Osteoblast (primary cell): ENCODE results near the gene LSMEM2. TPM values are rescaled to one million over a fixed set of nuclear protein-coding genes. Genes with fewer than 3 reads are reported as not detected.

Source experiments
- DNase-seq: peaks from one replicate; pipeline ENCODE4 v3.0.0; 2011; ENCODE audit warnings: low spot score, mixed read lengths; ENCODE audit not compliant: insufficient read length; ENCODE audit errors: missing footprints
- H2AFZ ChIP-seq: 2 replicates; pipeline ENCODE4 v1.6.0; 2011; ENCODE audit warnings: mild to moderate bottlenecking, low read length
- H3K27ac ChIP-seq: 2 replicates; pipeline ENCODE4 v1.5.1; 2011; ENCODE audit warnings: mild to moderate bottlenecking, low read depth, low read length, moderate library complexity
- H3K27me3 ChIP-seq: 2 replicates; pipeline ENCODE4 v1.6.0; 2012; ENCODE audit warnings: mild to moderate bottlenecking, control low read depth, inconsistent platforms, low read length, moderate library complexity; ENCODE audit not compliant: insufficient read depth
- H3K36me3 ChIP-seq: 2 replicates; pipeline ENCODE4 v1.5.1; 2011; ENCODE audit warnings: mild to moderate bottlenecking, low read length, control low read depth, moderate library complexity; ENCODE audit not compliant: insufficient read depth
- H3K4me1 ChIP-seq: 2 replicates; pipeline ENCODE4 v1.5.1; 2011; ENCODE audit warnings: mild to moderate bottlenecking, low read length, control low read depth, moderate library complexity; ENCODE audit not compliant: insufficient read depth
- H3K4me2 ChIP-seq: 2 replicates; pipeline ENCODE4 v1.6.0; 2011; ENCODE audit warnings: mild to moderate bottlenecking, low read length; ENCODE audit not compliant: insufficient read depth
- H3K4me3 ChIP-seq: fragments of 200-600 bp; sonication (generic); 3 replicates; pipeline ENCODE4 v1.5.1; 2012; ENCODE audit warnings: mild to moderate bottlenecking, low read length, inconsistent platforms; ENCODE audit not compliant: insufficient read depth
- H3K79me2 ChIP-seq: 2 replicates; pipeline ENCODE4 v1.6.0; 2012; ENCODE audit warnings: mild to moderate bottlenecking, low read length, control low read depth, inconsistent platforms; ENCODE audit not compliant: insufficient read depth
- H3K9me3 ChIP-seq: 2 replicates; pipeline ENCODE4 v1.5.1; 2011; ENCODE audit warnings: low read depth, low read length, control low read depth
- H4K20me1 ChIP-seq: 2 replicates; pipeline ENCODE4 v1.6.0; 2012; ENCODE audit warnings: mild to moderate bottlenecking, low read length, control low read depth; ENCODE audit not compliant: insufficient read depth
- total RNA-seq: library from RNA; depleted of rRNA; stranded (reverse); fragments of >200 nt; gene quantifications from 2 replicates; pipeline ENCODE4 v1.2.3, GENCODE V29; 2012
- TF ChIP-seq, protein P1 (sequence below): IDR thresholded peaks from 2 replicates; pipeline ENCODE4 v1.5.1; 2011; ENCODE audit warnings: mild to moderate bottlenecking, low read depth, low read length, moderate library complexity; ENCODE audit errors: extremely low read depth

LSMEM2 gene
- total RNA-seq, 1 donor = not detected

DNA sequence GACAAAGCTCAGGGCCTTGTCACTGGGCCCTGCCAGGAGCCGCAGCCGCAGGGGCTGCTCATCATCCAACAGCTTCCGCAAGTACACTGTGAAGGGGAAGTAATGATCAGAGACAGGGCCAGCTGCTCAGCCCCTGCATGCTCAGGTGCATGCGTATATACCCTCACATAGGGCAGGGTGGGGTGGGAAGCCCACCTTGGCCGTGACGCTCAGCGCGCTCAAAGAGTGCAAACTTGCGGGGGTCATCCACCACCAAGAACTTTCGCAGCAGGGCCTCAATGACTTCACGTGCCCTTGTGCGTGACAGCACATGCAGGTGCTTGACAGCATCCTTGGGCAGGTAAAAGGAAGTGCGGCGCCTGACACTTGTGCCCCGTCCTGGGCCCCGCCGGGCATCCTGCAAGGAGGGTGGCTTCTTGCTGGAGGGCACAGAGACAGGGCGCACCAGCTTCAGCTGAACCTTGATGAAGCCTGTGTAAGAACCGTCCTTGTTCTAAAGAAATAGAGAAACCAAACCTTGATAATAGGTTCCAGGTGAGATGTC lies 52.5 kb downstream of the LSMEM2 start:
- DNase-seq = no peak
- Histone ChIP-seq H3K4me1 (peaks cover 47% of the 10 kb centered on the region), H3K27ac (no peak overlapping the region), H2AFZ (no peak overlapping the region), H3K4me2 (no peak overlapping the region), H3K27me3 (no peaks in the 10 kb centered on the region), H3K36me3 (peaks cover 36% of the 10 kb centered on the region), H3K79me2 (peaks cover 83% of the 10 kb centered on the region), H4K20me1 (peaks cover 53% of the 10 kb centered on the region), H3K4me3 (no peak overlapping the region), H3K9me3 (no peaks in the 10 kb centered on the region)
- TF ChIP-seq, protein P1, sequence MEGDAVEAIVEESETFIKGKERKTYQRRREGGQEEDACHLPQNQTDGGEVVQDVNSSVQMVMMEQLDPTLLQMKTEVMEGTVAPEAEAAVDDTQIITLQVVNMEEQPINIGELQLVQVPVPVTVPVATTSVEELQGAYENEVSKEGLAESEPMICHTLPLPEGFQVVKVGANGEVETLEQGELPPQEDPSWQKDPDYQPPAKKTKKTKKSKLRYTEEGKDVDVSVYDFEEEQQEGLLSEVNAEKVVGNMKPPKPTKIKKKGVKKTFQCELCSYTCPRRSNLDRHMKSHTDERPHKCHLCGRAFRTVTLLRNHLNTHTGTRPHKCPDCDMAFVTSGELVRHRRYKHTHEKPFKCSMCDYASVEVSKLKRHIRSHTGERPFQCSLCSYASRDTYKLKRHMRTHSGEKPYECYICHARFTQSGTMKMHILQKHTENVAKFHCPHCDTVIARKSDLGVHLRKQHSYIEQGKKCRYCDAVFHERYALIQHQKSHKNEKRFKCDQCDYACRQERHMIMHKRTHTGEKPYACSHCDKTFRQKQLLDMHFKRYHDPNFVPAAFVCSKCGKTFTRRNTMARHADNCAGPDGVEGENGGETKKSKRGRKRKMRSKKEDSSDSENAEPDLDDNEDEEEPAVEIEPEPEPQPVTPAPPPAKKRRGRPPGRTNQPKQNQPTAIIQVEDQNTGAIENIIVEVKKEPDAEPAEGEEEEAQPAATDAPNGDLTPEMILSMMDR = no peak

DNA sequence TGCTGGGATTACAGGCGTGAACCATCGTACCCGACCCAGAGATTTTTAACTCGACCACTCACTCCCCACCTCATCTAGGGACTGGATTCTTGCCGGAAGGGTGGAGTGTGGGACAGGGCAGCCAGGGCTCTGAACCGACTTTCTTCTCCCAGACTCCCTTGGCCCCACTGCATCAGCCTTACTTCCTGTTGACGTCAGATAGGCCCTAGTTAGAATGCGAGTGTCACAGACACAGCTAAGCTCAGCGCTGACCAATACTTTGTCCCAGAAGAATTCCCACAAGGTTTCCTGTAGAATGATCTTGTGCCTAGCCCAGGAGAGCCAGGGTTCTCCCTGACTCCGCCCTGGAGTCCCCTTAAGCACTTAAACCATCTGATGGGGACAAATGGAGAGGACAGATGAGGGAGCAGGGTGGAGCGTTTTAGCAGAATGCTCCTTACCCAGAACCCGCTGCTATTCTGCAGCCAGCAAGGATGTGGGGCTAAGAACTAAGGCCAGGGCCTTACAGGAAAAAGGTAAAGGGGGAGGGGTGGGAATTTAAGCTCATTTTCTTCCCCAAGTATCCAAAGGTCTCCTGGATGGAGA lies 54.9 kb downstream of the LSMEM2 start:
- Histone ChIP-seq H3K4me1 (peaks cover 45% of the 10 kb centered on the region), H3K27ac (peak overlapping the region; percentile 84), H3K4me2 (peak overlapping the region; percentile 83), H3K36me3 (peaks cover 34% of the 10 kb centered on the region), H4K20me1 (peaks cover 49% of the 10 kb centered on the region), H3K79me2 (peaks cover 86% of the 10 kb centered on the region), H2AFZ (no peak overlapping the region), H3K27me3 (no peaks in the 10 kb centered on the region), H3K4me3 (peak overlapping the region; percentile 37), H3K9me3 (no peaks in the 10 kb centered on the region)
- TF ChIP-seq, protein P1 = no peak
- peak; percentile 97 for DNase-seq

DNA sequence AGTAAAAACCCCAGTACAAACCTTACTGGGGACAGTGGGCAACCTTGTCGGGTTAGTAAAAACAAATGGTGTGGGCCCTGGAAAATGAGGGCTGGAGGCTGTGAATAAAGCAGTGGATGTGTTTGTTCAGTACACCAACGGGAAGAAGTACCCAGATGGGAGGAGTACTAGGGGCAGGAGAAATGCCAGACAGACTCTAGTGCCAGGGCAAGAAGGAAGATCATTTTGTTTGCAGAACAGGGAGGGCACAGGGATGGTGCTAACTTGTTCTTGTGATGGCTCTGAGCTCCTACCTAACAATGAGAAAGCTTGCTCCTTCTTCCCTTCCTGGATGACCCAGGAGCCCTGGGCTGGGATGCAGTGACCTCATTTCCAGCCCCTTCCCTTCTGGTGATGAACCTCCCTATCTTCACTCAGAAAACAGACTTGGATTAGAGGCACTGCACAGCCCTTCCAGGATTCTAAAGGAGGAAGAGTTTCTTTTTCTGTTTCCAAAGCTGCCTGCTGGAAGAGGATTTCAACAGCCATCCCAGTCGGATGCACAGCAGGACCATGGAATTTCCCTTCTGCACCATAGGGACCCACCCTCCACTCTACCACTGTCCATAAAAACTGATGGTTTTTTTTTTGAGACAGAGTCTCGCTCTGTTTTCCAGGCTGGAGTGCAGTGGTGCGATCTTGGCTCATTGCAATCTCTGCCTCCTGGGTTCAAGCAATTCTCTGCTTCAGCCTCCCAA lies 55.6 kb downstream of the LSMEM2 start:
- Histone ChIP-seq H3K27me3 (no peaks in the 10 kb centered on the region), H3K36me3 (peaks cover 30% of the 10 kb centered on the region), H4K20me1 (peaks cover 49% of the 10 kb centered on the region), H3K4me2 (peak overlapping the region; percentile 83), H3K9me3 (no peaks in the 10 kb centered on the region), H2AFZ (no peak overlapping the region), H3K27ac (peak overlapping the region; percentile 84), H3K4me1 (peaks cover 50% of the 10 kb centered on the region), H3K79me2 (peaks cover 91% of the 10 kb centered on the region), H3K4me3 (peak overlapping the region; percentile 37)
- DNase-seq = no peak
- TF ChIP-seq, protein P1 = no peak
